Epithelial cell of esophagus (primary cell): ENCODE data around the gene PNMA8A.
"Not testable (repeated sequence)": the region's sequence is repeated elsewhere in the genome, so short reads cannot be mapped to it uniquely, and the experiment has no call there.

Experiments used
- DNase-seq: peaks from one replicate; pipeline ENCODE4 v3.0.0; 2010; ENCODE audit warnings: low read depth
- H3K4me3 ChIP-seq: 2 replicates; pipeline ENCODE4 v1.5.1; 2011; ENCODE audit warnings: mild to moderate bottlenecking, low read length, control low read depth
- TF ChIP-seq, protein P1 (sequence below): IDR thresholded peaks from 2 replicates; pipeline ENCODE4 v1.5.1; 2011; ENCODE audit warnings: low read depth, mild to moderate bottlenecking, low read length, control low read depth, inconsistent platforms; ENCODE audit not compliant: insufficient read depth; ENCODE audit errors: missing control alignments

The PNMA8A gene

DNA sequence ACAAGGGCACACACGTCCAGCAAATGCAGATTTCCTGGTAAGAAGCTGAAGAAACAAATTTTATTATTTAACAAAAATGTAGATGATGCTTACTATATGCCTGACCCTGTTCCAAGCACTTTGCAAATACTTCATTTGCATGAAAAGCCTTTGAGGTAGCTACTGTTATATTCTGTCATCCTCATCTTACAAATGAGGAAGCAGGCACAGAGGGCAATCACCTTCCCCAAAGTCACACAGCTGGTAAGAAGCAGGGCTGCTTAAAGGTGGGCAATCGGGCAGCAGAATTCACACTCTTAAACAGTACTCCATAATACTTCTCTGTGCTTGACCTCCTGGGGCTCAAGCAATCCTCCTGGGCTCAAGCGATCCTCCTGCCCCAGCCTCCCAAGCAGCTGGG lies 24.4 kb downstream of the PNMA8A start:
- no peak overlapping the region for H3K4me3 ChIP-seq
- TF ChIP-seq, protein P1, sequence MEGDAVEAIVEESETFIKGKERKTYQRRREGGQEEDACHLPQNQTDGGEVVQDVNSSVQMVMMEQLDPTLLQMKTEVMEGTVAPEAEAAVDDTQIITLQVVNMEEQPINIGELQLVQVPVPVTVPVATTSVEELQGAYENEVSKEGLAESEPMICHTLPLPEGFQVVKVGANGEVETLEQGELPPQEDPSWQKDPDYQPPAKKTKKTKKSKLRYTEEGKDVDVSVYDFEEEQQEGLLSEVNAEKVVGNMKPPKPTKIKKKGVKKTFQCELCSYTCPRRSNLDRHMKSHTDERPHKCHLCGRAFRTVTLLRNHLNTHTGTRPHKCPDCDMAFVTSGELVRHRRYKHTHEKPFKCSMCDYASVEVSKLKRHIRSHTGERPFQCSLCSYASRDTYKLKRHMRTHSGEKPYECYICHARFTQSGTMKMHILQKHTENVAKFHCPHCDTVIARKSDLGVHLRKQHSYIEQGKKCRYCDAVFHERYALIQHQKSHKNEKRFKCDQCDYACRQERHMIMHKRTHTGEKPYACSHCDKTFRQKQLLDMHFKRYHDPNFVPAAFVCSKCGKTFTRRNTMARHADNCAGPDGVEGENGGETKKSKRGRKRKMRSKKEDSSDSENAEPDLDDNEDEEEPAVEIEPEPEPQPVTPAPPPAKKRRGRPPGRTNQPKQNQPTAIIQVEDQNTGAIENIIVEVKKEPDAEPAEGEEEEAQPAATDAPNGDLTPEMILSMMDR = no peak
- DNase-seq = no peak

DNA sequence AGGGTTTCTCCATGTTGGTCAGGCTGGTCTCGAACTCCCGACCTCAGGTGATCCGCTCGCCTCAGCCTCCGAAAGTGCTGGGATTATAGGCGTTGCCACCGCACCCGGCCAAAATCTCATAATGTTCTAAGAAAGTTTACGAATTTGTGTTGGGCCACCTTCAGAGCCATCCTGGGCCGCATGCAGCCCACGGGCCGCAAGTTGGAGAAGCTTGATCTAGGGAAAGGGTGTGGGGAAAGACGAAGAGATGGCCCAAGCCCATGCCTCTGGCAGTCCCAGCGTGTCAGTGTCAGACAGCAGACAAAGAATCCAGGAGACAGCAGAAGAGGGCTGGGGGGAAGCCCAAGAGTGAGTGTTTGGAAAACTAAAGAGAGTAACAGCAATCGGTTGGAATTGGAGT lies 25.3 kb downstream of the PNMA8A start:
- no peak for DNase-seq
- TF ChIP-seq, protein P1 = no peak
- H3K4me3 ChIP-seq = no peak overlapping the region

DNA sequence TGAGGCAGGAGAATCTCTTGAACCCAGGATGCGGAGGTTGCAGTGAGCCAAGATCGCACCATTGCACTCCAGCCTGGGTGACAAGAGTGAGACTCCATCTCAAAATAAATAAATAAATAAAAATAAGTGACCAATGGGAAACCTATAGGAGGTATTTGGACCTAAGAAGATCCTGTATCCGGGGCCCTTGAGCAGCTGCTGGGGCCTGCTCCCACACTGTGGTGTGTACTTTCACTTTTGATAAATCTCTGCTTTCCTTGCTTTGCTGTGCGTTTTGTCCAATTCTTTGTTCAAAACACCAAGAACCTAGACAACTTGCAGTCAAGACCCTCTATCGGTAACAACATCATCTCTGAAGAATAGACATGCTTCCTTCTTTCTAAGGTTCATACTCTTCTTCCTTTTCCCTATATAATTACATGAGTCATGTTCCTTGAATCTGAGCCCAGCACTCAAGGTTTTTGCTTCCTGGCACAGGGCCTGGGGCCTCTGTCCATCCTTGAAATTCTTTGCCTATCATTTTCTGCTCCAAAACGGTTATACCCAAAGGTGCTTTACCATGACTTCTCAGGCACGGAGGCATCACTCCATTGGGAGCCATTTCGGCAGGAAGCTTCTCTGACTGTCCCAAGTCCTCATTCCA lies 28.4 kb downstream of the PNMA8A start:
- TF ChIP-seq, protein P1 = no peak
- peak; percentile 70 for DNase-seq

DNA sequence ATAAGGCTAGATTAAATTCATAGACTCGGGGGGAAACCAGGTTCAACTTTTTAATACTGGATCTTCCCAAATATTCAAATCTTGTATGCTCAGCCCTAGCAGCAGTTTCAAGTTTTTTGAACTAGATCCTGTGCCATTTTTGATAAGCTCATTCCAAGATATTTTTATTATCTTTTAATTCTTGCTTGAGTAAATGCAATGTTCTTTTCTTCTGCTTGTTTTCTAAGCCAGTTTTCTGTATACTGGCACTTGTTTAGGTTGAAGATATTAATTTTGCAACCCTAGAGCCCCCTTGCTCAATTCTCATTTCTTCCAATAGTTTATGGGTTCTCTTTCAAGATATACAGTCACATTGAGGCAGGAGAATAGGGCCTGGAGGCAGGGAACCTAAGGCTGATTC lies 29.5 kb downstream of the PNMA8A start:
- TF ChIP-seq, protein P1 = no peak
- DNase-seq = no peak
- H3K4me3 ChIP-seq = no peak overlapping the region

More for the DNA sequence above, 28.4 kb downstream of the PNMA8A start:
- no peak overlapping the region for H3K4me3 ChIP-seq

DNA sequence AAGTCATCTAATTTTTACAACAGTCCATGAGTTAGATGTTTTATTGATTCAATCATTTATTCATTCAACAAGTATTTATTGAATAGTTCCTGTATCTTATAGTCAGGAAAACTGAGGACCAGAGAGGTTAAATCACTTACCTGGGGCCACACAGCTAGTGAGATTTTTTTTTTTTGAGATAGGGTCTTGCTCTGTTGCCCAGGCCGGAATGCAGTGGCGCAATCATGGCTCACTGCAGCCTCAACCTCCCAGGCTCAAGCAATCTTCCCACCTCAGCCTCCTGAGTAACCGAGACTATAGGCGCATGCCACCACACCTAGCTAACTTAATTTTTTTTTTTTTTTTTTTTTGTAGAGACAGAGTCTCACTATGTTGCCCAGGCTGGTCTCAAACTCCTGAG lies 35.7 kb downstream of the PNMA8A start:
- not testable (repeated sequence) for H3K4me3 ChIP-seq, DNase-seq

DNA sequence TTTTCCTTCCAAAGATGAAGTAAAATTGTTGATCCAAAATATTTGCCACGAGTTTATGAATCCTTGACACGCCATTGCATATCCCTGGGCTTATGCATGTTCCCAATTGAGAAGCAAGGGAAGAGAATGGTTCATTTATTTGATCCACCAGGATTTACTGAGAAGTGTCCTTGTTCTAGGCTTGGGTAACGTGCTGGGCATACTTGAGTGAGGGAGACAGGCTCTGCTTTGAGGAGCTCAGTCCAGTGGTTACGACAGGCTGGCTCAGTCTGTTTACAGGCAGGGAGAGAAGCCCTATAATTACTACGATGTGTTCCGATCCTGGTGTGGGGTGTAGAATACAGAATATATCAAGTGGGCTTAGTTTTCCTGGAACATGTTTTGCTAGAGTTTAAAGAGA lies 36.4 kb downstream of the PNMA8A start:
- H3K4me3 ChIP-seq = no peak overlapping the region
- TF ChIP-seq, protein P1 = no peak
- DNase-seq = no peak

DNA sequence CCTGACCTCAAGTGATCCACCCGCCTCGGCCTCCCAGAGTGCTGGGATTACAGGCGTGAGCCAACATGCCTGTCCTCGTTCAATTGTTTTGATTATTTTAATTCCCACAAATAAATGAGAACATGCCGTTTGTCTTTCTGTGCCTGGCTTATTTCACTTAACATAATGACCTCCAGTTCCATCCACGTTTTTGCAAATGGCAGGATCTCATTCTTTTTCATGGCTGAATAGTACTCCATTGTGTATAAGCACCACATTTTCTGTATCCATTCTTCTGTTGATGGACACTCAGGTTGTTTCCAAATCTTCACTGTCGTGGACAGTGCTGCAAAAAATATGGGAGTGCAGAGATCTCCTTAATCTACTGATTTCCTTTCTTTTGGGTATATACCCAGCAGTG lies 37.9 kb downstream of the PNMA8A start:
- not testable (repeated sequence) for H3K4me3 ChIP-seq, DNase-seq

DNA sequence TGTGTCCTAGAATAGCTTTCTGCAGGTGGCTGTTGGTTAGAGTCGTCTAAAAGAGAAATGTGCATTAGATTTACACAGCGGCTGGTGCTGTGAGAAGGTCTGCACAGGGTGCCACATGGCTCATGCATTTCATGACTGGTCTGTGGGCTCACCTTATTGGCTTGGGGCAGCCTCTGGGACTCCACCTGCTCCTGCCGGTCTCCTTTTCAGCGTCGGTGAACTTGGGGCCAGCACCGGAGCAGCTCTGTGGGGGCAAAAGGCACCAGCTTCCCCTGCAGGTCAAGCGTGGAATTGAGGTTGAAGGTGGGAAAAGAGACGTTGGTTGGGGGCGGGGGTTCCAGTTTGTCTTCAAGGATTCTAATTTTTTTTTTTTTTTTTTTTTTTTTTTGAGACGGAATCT lies 39.5 kb downstream of the PNMA8A start:
- DNase-seq = no peak
- TF ChIP-seq, protein P1 = no peak
- no peak overlapping the region for H3K4me3 ChIP-seq
